ENCODE data around the gene MGST3. TPM values are rescaled to one million over a fixed set of nuclear protein-coding genes. Genes with fewer than 3 reads are reported as not detected.

The MGST3 gene
- total RNA-seq, 1 donor from 2014 or later, result 126 TPM

DNA sequence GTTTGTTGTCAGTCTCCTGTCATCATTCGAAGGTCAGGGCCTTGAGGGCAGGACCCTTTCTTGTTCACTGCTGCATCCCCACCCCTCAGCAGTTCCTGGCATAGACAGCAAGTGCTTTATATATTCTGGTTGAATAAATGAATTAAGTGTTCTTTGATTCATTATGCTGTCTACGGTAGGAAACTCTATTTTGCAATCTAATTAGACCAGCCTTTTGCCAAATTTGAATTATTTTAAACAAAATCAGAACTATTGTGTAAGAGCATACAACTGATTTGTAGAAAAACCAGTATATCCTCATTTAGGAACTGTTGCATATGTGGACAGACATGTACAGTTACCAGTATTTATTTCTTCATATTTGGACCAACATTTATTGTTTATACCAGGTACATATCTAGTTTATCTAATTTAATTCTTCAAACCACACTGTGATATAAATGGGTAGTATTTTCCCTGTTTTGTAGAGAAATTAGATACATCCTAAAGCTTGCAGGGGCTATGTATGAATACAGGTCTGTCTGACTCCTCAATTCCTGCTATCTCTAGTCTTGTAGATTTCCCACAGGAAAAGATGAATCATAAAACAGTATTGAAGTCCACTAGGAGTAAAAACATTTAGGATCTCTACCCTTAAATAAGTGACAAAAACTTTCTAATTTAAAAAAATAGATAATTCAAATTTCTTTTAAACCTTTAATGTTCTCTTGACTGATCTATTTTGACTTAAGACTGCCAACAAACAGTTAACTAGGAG lies 10.4 kb downstream of the MGST3 start:
- no peak for DNase-seq (ENCODE audit: low spot score in 2 of 2, unreplicated experiment in 2 of 2)
- Mint-ChIP-seq H3K27ac (no peak overlapping the region), H3K4me3 (no peak overlapping the region), H3K36me3 (peaks cover 5% of the 10 kb centered on the region), H3K27me3 (ENCODE audit: low read depth) (no peaks in the 10 kb centered on the region), H3K9me3 (no peaks in the 10 kb centered on the region), H3K4me1 (no peaks in the 10 kb centered on the region)
- no peak for TF ChIP-seq CTCF (IDR thresholded peaks at IDR 0.05; ENCODE audit: unreplicated experiment)

- no peak overlapping the region for H3K4me3 Mint-ChIP-seq
- no peak for DNase-seq (ENCODE audit: low spot score in 2 of 2, unreplicated experiment in 2 of 2)
- no peaks in the 10 kb centered on the region for H3K4me1 Mint-ChIP-seq
- peaks cover 2% of the 10 kb centered on the region for H3K36me3 Mint-ChIP-seq
- H3K9me3 Mint-ChIP-seq, result no peaks in the 10 kb centered on the region
- H3K27ac Mint-ChIP-seq, result no peak overlapping the region
- H3K27me3 Mint-ChIP-seq (ENCODE audit: low read depth), result no peaks in the 10 kb centered on the region
- TF ChIP-seq CTCF (IDR thresholded peaks at IDR 0.05; ENCODE audit: unreplicated experiment), result no peak
Measured at GRCh38 chr1:165644064-165644735, 13.2 kb downstream of the MGST3 start.

DNA sequence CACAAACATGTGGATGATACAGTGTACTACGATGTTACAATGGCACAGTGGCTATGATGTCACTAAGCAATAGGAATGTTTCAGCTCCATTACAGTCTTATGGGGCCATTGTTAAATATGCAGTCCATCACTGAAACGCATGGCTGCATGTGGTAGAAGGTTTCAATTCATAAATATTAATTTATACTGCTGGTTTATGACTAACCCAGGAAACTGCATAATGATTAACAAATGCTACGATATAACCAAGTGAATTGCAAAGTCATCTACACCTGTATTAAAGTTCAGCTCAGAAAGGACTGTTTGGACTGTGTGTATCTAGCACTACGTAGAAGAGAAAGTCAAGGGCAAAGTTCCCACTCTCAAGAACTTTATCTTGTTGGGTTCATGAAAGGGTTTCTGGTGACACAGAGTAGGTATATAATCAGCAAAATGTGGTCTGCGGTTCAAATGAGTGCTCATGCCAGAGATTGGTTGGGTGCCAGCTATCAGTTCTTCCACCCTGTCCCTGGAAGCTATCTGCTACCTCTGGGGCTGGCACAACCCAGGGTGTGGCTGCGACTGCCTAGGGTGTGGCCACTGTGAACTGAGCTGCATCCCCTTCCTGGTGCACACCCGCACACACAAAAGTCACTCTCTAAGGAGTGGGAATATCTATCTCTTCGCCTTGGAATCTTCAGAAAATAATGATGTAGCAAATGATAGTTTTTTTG lies 14.8 kb downstream of the MGST3 start:
- no peak for TF ChIP-seq CTCF (IDR thresholded peaks at IDR 0.05; ENCODE audit: unreplicated experiment)
- Mint-ChIP-seq H3K36me3 (peaks cover 2% of the 10 kb centered on the region), H3K4me3 (no peak overlapping the region)

GRCh38 chr1:165647517-165647916 lies 16.5 kb downstream of the MGST3 start:
- H3K27ac Mint-ChIP-seq, result no peak overlapping the region
- peaks cover 5% of the 10 kb centered on the region for H3K36me3 Mint-ChIP-seq
- no peaks in the 10 kb centered on the region for H3K4me1 Mint-ChIP-seq

More for the DNA sequence above, 14.8 kb downstream of the MGST3 start:
- no peaks in the 10 kb centered on the region for H3K9me3 Mint-ChIP-seq
- H3K27me3 Mint-ChIP-seq (ENCODE audit: low read depth), result no peaks in the 10 kb centered on the region
- no peak for DNase-seq (ENCODE audit: low spot score in 2 of 2, unreplicated experiment in 2 of 2)
- H3K27ac Mint-ChIP-seq, result no peak overlapping the region
- H3K4me1 Mint-ChIP-seq, result no peaks in the 10 kb centered on the region

DNA sequence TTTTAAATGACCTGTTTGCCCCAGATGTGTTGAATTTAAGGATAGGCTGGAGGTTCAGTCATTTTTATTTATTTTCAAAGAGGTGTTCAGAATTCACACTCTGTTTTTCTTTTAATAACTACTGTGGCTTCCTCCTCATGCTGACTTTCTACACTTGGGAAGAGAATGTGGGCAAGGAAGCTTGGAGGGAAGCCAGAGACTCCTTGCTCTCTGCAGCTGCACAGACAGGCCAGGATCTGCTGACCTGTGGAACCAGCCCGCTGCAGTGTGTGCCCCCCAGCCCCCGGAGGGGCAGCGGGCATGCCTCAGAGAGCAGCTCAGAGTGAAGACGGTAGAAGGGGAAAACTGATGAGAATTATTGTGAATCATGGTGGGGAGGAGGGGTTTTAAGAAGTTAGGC lies 16.9 kb downstream of the MGST3 start:
- Mint-ChIP-seq H3K36me3 (peaks cover 5% of the 10 kb centered on the region), H3K9me3 (no peaks in the 10 kb centered on the region), H3K27ac (no peak overlapping the region), H3K27me3 (ENCODE audit: low read depth) (no peaks in the 10 kb centered on the region), H3K4me1 (no peaks in the 10 kb centered on the region), H3K4me3 (no peak overlapping the region)
- TF ChIP-seq CTCF (IDR thresholded peaks at IDR 0.05; ENCODE audit: unreplicated experiment), result no peak
- no peak for DNase-seq (ENCODE audit: low spot score in 2 of 2, unreplicated experiment in 2 of 2)

More at GRCh38 chr1:165647517-165647916, 16.5 kb downstream of the MGST3 start:
- Mint-ChIP-seq H3K4me3 (no peak overlapping the region), H3K9me3 (no peaks in the 10 kb centered on the region), H3K27me3 (ENCODE audit: low read depth) (no peaks in the 10 kb centered on the region)
- no peak for DNase-seq (ENCODE audit: low spot score in 2 of 2, unreplicated experiment in 2 of 2)
- TF ChIP-seq CTCF (IDR thresholded peaks at IDR 0.05; ENCODE audit: unreplicated experiment), result no peak

All from mesothelial cell of epicardium (in vitro differentiated cells).